SU-DHL-6 (cell line): ENCODE data around the gene RAB3C.

Source experiments
- CTCF ChIP-seq: fragments of 200-600 bp; sonication (generic); IDR thresholded peaks from one replicate; pipeline ENCODE4 v1.5.1; 2017; ENCODE audit warnings: antibody characterized with exemption, mild to moderate bottlenecking, low read length, moderate library complexity; ENCODE audit not compliant: insufficient read depth, poor library complexity, severe bottlenecking
- EZH2phosphoT487 ChIP-seq: fragments of 200-600 bp; sonication (generic), shearing (Covaris generic); conservative IDR thresholded peaks from 2 replicates; pipeline ENCODE4 v1.6.1; 2018; ENCODE audit warnings: mild to moderate bottlenecking, antibody characterized with exemption, low read length, moderate library complexity, mixed read lengths

GRCh38 chr5:58670582-58670981, 87.7 kb downstream of the RAB3C start:
- TF ChIP-seq CTCF (no peak), EZH2phosphoT487 (no peak)
